Kidney (tissue), 14 donors: ENCODE results near the gene DLGAP3. TPM values are rescaled to one million over a fixed set of nuclear protein-coding genes. Genes with fewer than 3 reads are reported as not detected.

Source experiments
- DNase-seq, 5 donors: peaks; one replicate each; pipeline ENCODE4 v3.0.0-alpha.2; 2013 to 2020
- FAIRE-seq: peaks from 2 replicates; lab custom pipeline; 2012; peaks lifted over from hg19 to GRCh38; lab: Jason Lieb, UNC
- H3K27ac ChIP-seq, 2 donors: one replicate each; pipeline ENCODE4 v1.7.0; 2013; ENCODE audit warnings: low read depth in 2 of 2, low read length in 2 of 2, inconsistent platforms in 1 of 2
- H3K27me3 ChIP-seq: one replicate; pipeline ENCODE4 v1.7.1; 2013; ENCODE audit warnings: low read length, inconsistent platforms; ENCODE audit not compliant: control insufficient read depth, insufficient read depth
- H3K36me3 ChIP-seq, 3 donors: one replicate each; pipeline versions ENCODE4 v1.7.0 to v1.7.1; 2013; ENCODE audit warnings: low read length in 3 of 3, control low read depth in 1 of 3, inconsistent platforms in 1 of 3; ENCODE audit not compliant: insufficient read depth in 3 of 3, control insufficient read depth in 2 of 3
- H3K4me1 ChIP-seq, 3 donors: one replicate each; pipeline versions ENCODE4 v1.7.0 to v1.7.1; 2013; ENCODE audit warnings: low read length in 3 of 3, inconsistent platforms in 1 of 3, low read depth in 1 of 3; ENCODE audit not compliant: control insufficient read depth in 2 of 3, insufficient read depth in 2 of 3
- H3K4me3 ChIP-seq, 3 donors: one replicate each; pipeline versions ENCODE4 v1.7.0 to v1.8.1; 2013; ENCODE audit warnings: low read length in 3 of 3, control low read depth in 1 of 3, inconsistent platforms in 1 of 3
- H3K9ac ChIP-seq, 3 donors: one replicate each; pipeline versions ENCODE4 v1.7.0 to v1.7.1; 2013; ENCODE audit warnings: low read length in 3 of 3, control low read depth in 1 of 3, inconsistent platforms in 1 of 3
- H3K9me3 ChIP-seq, 3 donors: one replicate each; pipeline versions ENCODE4 v1.7.0 to v1.7.1; 2013; ENCODE audit warnings: low read length in 3 of 3, control low read depth in 1 of 3, inconsistent platforms in 1 of 3; ENCODE audit not compliant: control insufficient read depth in 2 of 3, insufficient read depth in 1 of 3
- intact Hi-C: fragments of 100-400 bp; cut with DNase I; formaldehyde crosslinking; loops from one replicate; pipeline ENCODE4 v1.11.1; 2022
- polyA plus RNA-seq: library from polyadenylated mRNA; stranded (reverse); fragments of 350-450 nt; fragmentation: Illumina TruSeq; extraction: RNeasy Lipid Tissue Mini Kit (QIAGEN cat#74804); gene quantifications from one replicate; pipeline ENCODE4 v1.2.3, GENCODE V29; 2014; ENCODE audit warnings: low read depth, low replicate concordance; ENCODE audit not compliant: insufficient read depth
- total RNA-seq: library from RNA; stranded (reverse); fragmentation: NEBNext Ultra II Directional; extraction: Animal tissue kit (Norgen Biotek cat#: 25700); gene quantifications from one replicate; pipeline ENCODE4 v1.2.1, GENCODE V29; 2021
- TF ChIP-seq, protein P1 (sequence below): IDR thresholded peaks from 3 replicates; pipeline ENCODE4 v1.5.1; 2012; ENCODE audit warnings: mild to moderate bottlenecking, moderate library complexity, borderline replicate concordance; ENCODE audit not compliant: insufficient read depth; ENCODE audit errors: extremely low read depth
- donor health status: control.
- donor health status: control.
- donor health status: control.
- donor health status: control.
- donor health status: control.
- donor health status: DM: yes; HTN: yes; CAD: no.
- donor health status: Normal renal cell carcinoma (clear cell type).

DLGAP3 gene
- total and polyA plus RNA-seq, 2 donors from 2014 or later, result 0.71 to 1.0 TPM

DNA sequence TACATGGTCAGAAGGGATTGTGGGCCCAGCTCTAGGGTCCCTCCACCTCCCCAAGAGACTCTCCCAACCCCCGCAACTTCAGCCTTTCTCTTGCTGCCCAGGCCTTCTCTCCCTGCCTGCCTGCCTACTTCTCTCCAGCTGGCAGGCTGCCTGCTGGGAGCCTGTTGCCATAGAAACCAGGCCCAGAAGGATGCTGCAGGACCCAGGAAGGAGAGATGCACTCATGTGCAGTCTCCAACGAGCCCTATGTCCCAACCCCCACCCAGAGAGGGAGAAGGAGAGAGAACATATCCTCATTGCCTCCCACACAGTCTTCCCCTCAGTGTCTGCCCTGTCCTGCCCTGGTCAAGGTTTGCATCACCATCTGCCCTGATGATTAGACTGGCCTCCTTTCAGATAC, 59.1 kb downstream of the DLGAP3 start:
- TF ChIP-seq, protein P1, sequence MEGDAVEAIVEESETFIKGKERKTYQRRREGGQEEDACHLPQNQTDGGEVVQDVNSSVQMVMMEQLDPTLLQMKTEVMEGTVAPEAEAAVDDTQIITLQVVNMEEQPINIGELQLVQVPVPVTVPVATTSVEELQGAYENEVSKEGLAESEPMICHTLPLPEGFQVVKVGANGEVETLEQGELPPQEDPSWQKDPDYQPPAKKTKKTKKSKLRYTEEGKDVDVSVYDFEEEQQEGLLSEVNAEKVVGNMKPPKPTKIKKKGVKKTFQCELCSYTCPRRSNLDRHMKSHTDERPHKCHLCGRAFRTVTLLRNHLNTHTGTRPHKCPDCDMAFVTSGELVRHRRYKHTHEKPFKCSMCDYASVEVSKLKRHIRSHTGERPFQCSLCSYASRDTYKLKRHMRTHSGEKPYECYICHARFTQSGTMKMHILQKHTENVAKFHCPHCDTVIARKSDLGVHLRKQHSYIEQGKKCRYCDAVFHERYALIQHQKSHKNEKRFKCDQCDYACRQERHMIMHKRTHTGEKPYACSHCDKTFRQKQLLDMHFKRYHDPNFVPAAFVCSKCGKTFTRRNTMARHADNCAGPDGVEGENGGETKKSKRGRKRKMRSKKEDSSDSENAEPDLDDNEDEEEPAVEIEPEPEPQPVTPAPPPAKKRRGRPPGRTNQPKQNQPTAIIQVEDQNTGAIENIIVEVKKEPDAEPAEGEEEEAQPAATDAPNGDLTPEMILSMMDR, result no peak
- FAIRE-seq, result no peak

DNA sequence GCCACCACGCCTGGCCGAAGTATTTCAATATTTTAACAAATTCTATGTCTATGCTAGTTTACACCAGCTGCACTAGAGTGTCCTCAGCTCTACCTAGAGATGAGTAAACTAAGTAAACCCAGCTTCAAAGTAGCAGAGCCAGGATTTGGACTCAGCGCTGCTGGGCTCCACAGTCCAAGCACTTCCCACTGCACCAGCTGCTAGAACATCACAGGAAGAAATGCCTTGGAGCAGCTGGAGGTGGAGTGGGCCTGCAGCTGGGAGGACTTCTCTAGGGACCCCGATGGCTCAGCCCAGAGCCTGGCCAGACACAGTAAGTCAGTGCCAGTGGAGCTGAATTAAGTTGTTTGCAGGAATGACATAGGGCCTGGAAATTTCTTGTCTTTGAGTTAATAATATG, 59.7 kb downstream of the DLGAP3 start:
- no peak overlapping the region for H3K9ac ChIP-seq
- no peak overlapping the region for H3K4me3 ChIP-seq
- DNase-seq (no peak), FAIRE-seq (no peak)
- H3K27ac ChIP-seq, result no peak overlapping the region
- TF ChIP-seq, protein P1, result no peak
- no peaks in the 10 kb centered on the region for H3K36me3 ChIP-seq
- no peaks in the 10 kb centered on the region for H3K27me3 ChIP-seq
- no peaks in the 10 kb centered on the region for H3K9me3 ChIP-seq
- H3K4me1 ChIP-seq, result peaks cover 0 to 2% (median 0%) of the 10 kb centered on the region in 3 donors
- intact Hi-C loops, result no loop called here

More for the DNA sequence above, 59.1 kb downstream of the DLGAP3 start:
- Histone ChIP-seq H3K27ac (no peak overlapping the region), H3K4me3 (no peak overlapping the region), H3K27me3 (no peaks in the 10 kb centered on the region), H3K4me1 (peaks cover 0 to 2% (median 0%) of the 10 kb centered on the region in 3 donors), H3K9ac (no peak overlapping the region), H3K36me3 (no peaks in the 10 kb centered on the region), H3K9me3 (no peaks in the 10 kb centered on the region)
- DNase-seq, result no peak
- intact Hi-C loops, result no loop called here

- FAIRE-seq (no peak), DNase-seq (no peak)
- H3K36me3 ChIP-seq, result no peaks in the 10 kb centered on the region
- H3K9ac ChIP-seq, result no peak overlapping the region
- H3K4me1 ChIP-seq, result peaks cover 0 to 2% (median 0%) of the 10 kb centered on the region in 3 donors
- H3K27me3 ChIP-seq, result no peaks in the 10 kb centered on the region
- TF ChIP-seq, protein P1, result no peak
- H3K4me3 ChIP-seq, result no peak overlapping the region
- no peaks in the 10 kb centered on the region for H3K9me3 ChIP-seq
- intact Hi-C loops, result no loop called here
- H3K27ac ChIP-seq, result no peak overlapping the region
These were observed 61.0 kb downstream of the DLGAP3 start for GRCh38 chr1:34868230-34869049.
